ENCODE data around the gene TNS2. TPM values are rescaled to one million over a fixed set of nuclear protein-coding genes. Genes with fewer than 3 reads are reported as not detected.

The TNS2 gene
- total and polyA plus RNA-seq, 10 of the 15 experiments (the other 5 are each of a cell fraction or from before 2014, with no cell fraction given): 0.03 to 0.72 (median 0.16) TPM; not detected in 4

DNA sequence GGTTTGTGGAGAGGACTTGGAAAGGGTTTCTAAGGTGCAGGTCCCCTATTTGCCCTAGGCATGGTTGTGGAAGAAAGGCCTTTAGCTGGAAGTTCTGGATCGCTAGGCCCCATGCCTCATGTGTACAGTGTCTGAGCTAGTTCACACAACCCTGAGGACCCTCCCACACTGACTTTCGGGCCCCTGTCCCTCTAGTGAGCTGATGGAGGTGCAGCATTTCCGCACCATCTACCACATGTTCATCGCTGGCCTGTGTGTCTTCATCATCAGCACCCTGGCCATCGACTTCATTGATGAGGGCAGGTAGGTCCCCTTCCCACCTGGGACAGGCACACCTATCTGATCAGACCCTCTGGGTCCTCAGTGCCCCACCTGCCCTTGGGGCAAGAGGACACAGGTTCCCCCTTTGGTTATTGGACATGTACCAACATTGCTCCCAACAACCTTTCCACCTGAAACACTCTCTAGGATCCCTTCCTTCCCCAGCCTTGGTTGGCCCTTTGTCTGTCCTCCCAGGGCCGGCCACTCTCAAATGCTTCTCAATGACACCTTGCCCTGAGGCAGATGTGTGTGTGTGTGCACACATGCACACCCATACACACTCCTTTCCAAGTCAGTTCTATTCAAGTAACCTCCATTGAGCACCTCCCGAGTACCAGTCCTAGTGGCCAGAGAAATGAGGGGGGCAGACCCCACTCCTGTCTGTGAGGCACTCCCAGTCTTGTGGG lies 56.0 kb downstream of the TNS2 start:
- ChIA-PET SMC1A (ENCODE audit: uncharacterized antibody, unreplicated experiment) (interaction anchor here (0.6 kb wide), 1 partner anchor 40 kb away, joined by 3 read pairs; no protein-coding TSS in a partner anchor), POLR2A (no interaction called here)
- in situ Hi-C loops (cut with MboI): no loop called here

More for the DNA sequence above, 56.0 kb downstream of the TNS2 start:
- ATAC-seq (no peak), FAIRE-seq (no peak), DNase-seq (ENCODE audit: low read depth, low spot score) (no peak)
- H3K9ac ChIP-seq (ENCODE audit: control insufficient read depth, insufficient read depth, low read length): no peak overlapping the region
- no TSS peak for BruUV-seq (replicated peaks)
- no peaks in the 10 kb centered on the region for H4K20me1 ChIP-seq (ENCODE audit: control insufficient read depth, insufficient read depth)
- ChIA-PET RAD21 (ENCODE audit: unreplicated experiment) (interaction anchor here (0.5 to 0.6 kb wide), 2 partner anchors 40 to 52 kb away, joined by 3 to 6 read pairs; no protein-coding TSS in a partner anchor), CTCF (interaction anchor here (2.0 kb wide), 1 partner anchor 40 kb away, joined by 7 read pairs; no protein-coding TSS in a partner anchor)
- H3K36me3 ChIP-seq (ENCODE audit: control insufficient read depth in 2 of 2, insufficient read depth in 2 of 2, low read length in 1 of 2): no peaks in the 10 kb centered on the region
- no peaks in the 10 kb centered on the region for H3K79me2 ChIP-seq (ENCODE audit: control insufficient read depth, insufficient read depth, low read length)
- TF ChIP-seq SUZ12 (IDR thresholded peaks at IDR 0.05; ENCODE audit: unreplicated experiment) (no peak), JUNB (IDR thresholded peaks at IDR 0.05) (no peak), CEBPB (IDR thresholded peaks at IDR 0.05; ENCODE audit: borderline replicate concordance in 1 of 2, low read depth in 2 of 2, low read length in 2 of 2) (no peak), MYB (IDR thresholded peaks at IDR 0.05; ENCODE audit: borderline replicate concordance, low read depth, low read length) (no peak)
- TF ChIP-seq, protein P1, sequence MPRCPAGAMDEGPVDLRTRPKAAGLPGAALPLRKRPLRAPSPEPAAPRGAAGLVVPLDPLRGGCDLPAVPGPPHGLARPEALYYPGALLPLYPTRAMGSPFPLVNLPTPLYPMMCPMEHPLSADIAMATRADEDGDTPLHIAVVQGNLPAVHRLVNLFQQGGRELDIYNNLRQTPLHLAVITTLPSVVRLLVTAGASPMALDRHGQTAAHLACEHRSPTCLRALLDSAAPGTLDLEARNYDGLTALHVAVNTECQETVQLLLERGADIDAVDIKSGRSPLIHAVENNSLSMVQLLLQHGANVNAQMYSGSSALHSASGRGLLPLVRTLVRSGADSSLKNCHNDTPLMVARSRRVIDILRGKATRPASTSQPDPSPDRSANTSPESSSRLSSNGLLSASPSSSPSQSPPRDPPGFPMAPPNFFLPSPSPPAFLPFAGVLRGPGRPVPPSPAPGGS (IDR thresholded peaks at IDR 0.05; ENCODE audit: borderline replicate concordance, insufficient read depth, low read depth, low read length, poor library complexity, severe bottlenecking): no peak
- TF ChIP-seq, protein P2, sequence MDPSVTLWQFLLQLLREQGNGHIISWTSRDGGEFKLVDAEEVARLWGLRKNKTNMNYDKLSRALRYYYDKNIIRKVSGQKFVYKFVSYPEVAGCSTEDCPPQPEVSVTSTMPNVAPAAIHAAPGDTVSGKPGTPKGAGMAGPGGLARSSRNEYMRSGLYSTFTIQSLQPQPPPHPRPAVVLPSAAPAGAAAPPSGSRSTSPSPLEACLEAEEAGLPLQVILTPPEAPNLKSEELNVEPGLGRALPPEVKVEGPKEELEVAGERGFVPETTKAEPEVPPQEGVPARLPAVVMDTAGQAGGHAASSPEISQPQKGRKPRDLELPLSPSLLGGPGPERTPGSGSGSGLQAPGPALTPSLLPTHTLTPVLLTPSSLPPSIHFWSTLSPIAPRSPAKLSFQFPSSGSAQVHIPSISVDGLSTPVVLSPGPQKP (IDR thresholded peaks at IDR 0.05; ENCODE audit: low read depth, low read length): no peak
- H3K9me3 ChIP-seq (replicated peaks; ENCODE audit: control insufficient read depth, insufficient read depth, low read length): no peaks in the 10 kb centered on the region
- H2AFZ ChIP-seq (ENCODE audit: control insufficient read depth, low read depth, low read length): no peak overlapping the region
- H3K4me3 ChIP-seq: no peak overlapping the region
- intact Hi-C loops (cut with micrococcal nuclease; ENCODE audit: unreplicated experiment): no loop called here
- H3K27me3 ChIP-seq (replicated peaks in 1 of 2; ENCODE audit: control insufficient read depth in 2 of 2, insufficient read depth in 2 of 2, low read length in 1 of 2): no peaks in the 10 kb centered on the region
- peaks cover 19% of the 10 kb centered on the region for H3K4me1 ChIP-seq (ENCODE audit: control insufficient read depth, insufficient read depth, low read length)
- no peak overlapping the region for H3K27ac ChIP-seq (ENCODE audit: control insufficient read depth, insufficient read depth)
- WGBS (ENCODE audit: insufficient coverage, insufficient replicate concordance, low lambda C conversion rate, missing lambda C conversion rate): 95% methylated on average over 7 of the region's 7 CpGs
- no peak overlapping the region for H3K4me2 ChIP-seq (ENCODE audit: control insufficient read depth, insufficient read depth)

All from GM12878 (cell line).